HG02970 (cell line): ENCODE measurements around the gene NUSAP1.
"Not testable (repeated sequence)": the region's sequence is repeated elsewhere in the genome, so short reads cannot be mapped to it uniquely, and the experiment has no call there.

Experiments used
- ATAC-seq: cut with Tn5 transposase; IDR thresholded peaks from one replicate; pipeline ENCODE4 v1.9.1; 2021; ENCODE audit warnings: mild to moderate bottlenecking, moderate library complexity, moderate number of reproducible peaks; ENCODE audit not compliant: unreplicated experiment, low FRiP score

The NUSAP1 gene

GRCh38 chr15:41331833-41332193, 868 bp upstream of the NUSAP1 start:
- ATAC-seq, result no peak

- peak; percentile 20 for ATAC-seq
These were observed 413 bp downstream of the NUSAP1 start for GRCh38 chr15:41333026-41333562.

GRCh38 chr15:41334293-41335120, 1.8 kb downstream of the NUSAP1 start:
- no peak for ATAC-seq

- no peak for ATAC-seq
These were observed 3.9 kb downstream of the NUSAP1 start for GRCh38 chr15:41336549-41336948.

GRCh38 chr15:41337047-41337446, 4.4 kb downstream of the NUSAP1 start:
- ATAC-seq, result no peak

GRCh38 chr15:41337631-41338522, 5.2 kb downstream of the NUSAP1 start:
- no peak for ATAC-seq

GRCh38 chr15:41340189-41340695, 7.6 kb downstream of the NUSAP1 start:
- ATAC-seq, result no peak

GRCh38 chr15:41341519-41341918, 8.8 kb downstream of the NUSAP1 start:
- no peak for ATAC-seq

- ATAC-seq, result no peak
These were observed 14.6 kb downstream of the NUSAP1 start for GRCh38 chr15:41347236-41347635.

GRCh38 chr15:41350057-41350717, 17.5 kb downstream of the NUSAP1 start:
- no peak for ATAC-seq

GRCh38 chr15:41354371-41354770, 21.7 kb downstream of the NUSAP1 start:
- no peak for ATAC-seq

- ATAC-seq, result no peak
These were observed 34.7 kb downstream of the NUSAP1 start for GRCh38 chr15:41367418-41367817.

- ATAC-seq, result no peak
These were observed 45.3 kb downstream of the NUSAP1 start for GRCh38 chr15:41377978-41378377.

GRCh38 chr15:41383974-41384749, 51.5 kb downstream of the NUSAP1 start:
- ATAC-seq, result not testable (repeated sequence)

- no peak for ATAC-seq
These were observed 55.0 kb downstream of the NUSAP1 start for GRCh38 chr15:41387646-41388045.

- ATAC-seq, result no peak
These were observed 60.0 kb downstream of the NUSAP1 start for GRCh38 chr15:41392659-41393058.

GRCh38 chr15:41394924-41395323, 62.2 kb downstream of the NUSAP1 start:
- ATAC-seq, result no peak

GRCh38 chr15:41396111-41396510, 63.4 kb downstream of the NUSAP1 start:
- ATAC-seq, result no peak

GRCh38 chr15:41401904-41402267, 69.2 kb downstream of the NUSAP1 start:
- peak; percentile 28 for ATAC-seq

GRCh38 chr15:41407341-41407740, 74.7 kb downstream of the NUSAP1 start:
- no peak for ATAC-seq
